ENCODE data around the gene PTGS1. TPM values are rescaled to one million over a fixed set of nuclear protein-coding genes. Genes with fewer than 3 reads are reported as not detected.

PTGS1 gene
- total RNA-seq, 1 donor = 28.3 TPM

DNA sequence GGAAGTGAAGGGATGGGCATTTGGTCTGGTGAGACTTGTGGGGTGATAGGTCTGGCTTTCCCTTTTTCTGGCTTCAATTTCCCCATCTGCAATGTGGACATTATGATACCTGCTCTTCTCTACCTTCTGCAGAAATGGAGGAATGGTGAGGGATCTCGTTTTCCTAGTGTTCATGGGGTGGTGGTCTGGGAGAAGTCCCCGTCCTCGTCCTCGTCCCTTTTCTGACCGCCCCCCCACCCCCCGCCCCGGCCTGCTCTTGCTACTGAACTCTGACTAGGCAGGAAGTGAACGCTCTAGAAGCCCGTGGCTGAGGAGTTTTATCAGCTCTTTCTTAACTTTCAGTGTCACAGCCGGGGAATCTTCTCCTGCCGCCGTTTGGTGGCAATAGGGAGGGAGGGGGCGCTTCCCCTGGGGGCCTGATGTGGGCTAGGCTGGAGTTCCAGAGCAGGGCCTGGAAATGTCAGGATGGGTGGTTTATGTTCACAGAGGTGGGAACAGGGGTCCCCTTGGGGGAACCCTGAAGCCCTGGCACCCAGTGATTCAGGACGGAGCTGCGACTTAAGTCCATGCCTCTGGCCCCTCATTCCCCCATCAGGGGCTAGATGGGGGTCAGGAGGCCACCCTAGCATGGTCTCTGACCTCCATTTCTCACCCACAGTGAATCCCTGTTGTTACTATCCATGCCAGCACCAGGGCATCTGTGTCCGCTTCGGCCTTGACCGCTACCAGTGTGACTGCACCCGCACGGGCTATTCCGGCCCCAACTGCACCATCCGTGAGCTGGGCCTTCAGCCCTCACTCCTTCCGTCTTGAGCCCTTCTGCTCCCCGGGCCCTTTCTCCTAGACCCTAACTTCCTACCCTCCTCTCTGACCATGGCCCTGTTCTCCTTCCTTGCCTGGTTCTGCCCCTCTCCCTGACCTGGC, 6.7 kb downstream of the PTGS1 start:
- H3K4me1 ChIP-seq (ENCODE audit: insufficient read depth, low read length) = peaks cover 15% of the 10 kb centered on the region
- H3K27me3 ChIP-seq (ENCODE audit: insufficient read depth, low read length) = no peaks in the 10 kb centered on the region
- no peak overlapping the region for H3K4me3 ChIP-seq (ENCODE audit: low read length)
- peaks cover 6% of the 10 kb centered on the region for H3K9me3 ChIP-seq (ENCODE audit: low read depth, low read length)

DNA sequence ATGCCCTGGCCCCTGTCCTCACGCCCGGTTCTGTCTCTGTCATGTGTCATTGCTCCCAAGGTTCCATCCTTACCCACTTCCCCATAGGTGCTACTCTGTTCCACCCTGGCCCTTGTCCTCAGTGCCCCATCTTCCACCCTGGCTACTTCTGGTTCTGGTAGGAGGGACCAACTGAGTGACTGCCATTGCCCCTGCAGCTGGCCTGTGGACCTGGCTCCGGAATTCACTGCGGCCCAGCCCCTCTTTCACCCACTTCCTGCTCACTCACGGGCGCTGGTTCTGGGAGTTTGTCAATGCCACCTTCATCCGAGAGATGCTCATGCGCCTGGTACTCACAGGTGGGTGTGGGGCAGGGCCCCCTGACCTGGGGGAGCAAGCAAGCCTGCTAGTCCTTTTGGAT, 7.4 kb downstream of the PTGS1 start:
- Histone ChIP-seq H3K9me3 (ENCODE audit: low read depth, low read length) (peaks cover 6% of the 10 kb centered on the region), H3K4me1 (ENCODE audit: insufficient read depth, low read length) (peaks cover 15% of the 10 kb centered on the region), H3K4me3 (ENCODE audit: low read length) (no peak overlapping the region), H3K27me3 (ENCODE audit: insufficient read depth, low read length) (no peaks in the 10 kb centered on the region)

- Histone ChIP-seq H3K4me3 (ENCODE audit: low read length) (no peak overlapping the region), H3K4me1 (ENCODE audit: insufficient read depth, low read length) (peaks cover 15% of the 10 kb centered on the region), H3K9me3 (ENCODE audit: low read depth, low read length) (peaks cover 6% of the 10 kb centered on the region), H3K27me3 (ENCODE audit: insufficient read depth, low read length) (no peaks in the 10 kb centered on the region)
Observed at GRCh38 chr9:122379340-122379739, 8.5 kb downstream of the PTGS1 start.

GRCh38 chr9:122380293-122380692, 9.5 kb downstream of the PTGS1 start:
- Histone ChIP-seq H3K4me1 (ENCODE audit: insufficient read depth, low read length) (peaks cover 15% of the 10 kb centered on the region), H3K9me3 (ENCODE audit: low read depth, low read length) (peaks cover 6% of the 10 kb centered on the region), H3K4me3 (ENCODE audit: low read length) (no peak overlapping the region), H3K27me3 (ENCODE audit: insufficient read depth, low read length) (no peaks in the 10 kb centered on the region)

DNA sequence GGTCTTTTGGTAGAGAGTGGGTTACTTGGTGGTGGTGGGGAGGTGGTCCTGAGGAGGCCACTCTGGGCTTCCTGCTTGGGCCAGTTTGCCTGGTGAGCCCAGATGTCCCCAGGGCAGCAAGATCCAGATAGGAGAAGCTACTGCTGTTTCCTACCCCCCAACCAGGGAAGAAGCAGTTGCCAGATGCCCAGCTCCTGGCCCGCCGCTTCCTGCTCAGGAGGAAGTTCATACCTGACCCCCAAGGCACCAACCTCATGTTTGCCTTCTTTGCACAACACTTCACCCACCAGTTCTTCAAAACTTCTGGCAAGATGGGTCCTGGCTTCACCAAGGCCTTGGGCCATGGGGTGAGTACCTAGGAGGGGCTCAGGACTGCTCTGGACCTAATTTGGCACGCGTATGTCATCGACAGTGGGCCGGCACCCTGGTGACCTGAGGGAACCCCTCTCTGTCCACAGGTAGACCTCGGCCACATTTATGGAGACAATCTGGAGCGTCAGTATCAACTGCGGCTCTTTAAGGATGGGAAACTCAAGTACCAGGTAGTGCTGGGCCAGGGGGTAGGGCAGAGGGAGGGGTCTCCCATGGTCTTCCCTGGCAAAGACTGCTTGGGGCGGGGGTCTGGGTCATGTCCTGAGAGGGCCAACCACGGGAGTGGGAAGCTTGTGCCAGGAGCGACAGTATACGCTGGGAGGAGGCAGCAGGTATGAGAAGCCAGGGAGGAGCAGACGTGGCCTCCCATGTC, 10.6 kb downstream of the PTGS1 start:
- H3K4me3 ChIP-seq (ENCODE audit: low read length) = no peak overlapping the region
- peaks cover 6% of the 10 kb centered on the region for H3K9me3 ChIP-seq (ENCODE audit: low read depth, low read length)
- H3K27me3 ChIP-seq (ENCODE audit: insufficient read depth, low read length) = no peaks in the 10 kb centered on the region
- peaks cover 8% of the 10 kb centered on the region for H3K4me1 ChIP-seq (ENCODE audit: insufficient read depth, low read length)

DNA sequence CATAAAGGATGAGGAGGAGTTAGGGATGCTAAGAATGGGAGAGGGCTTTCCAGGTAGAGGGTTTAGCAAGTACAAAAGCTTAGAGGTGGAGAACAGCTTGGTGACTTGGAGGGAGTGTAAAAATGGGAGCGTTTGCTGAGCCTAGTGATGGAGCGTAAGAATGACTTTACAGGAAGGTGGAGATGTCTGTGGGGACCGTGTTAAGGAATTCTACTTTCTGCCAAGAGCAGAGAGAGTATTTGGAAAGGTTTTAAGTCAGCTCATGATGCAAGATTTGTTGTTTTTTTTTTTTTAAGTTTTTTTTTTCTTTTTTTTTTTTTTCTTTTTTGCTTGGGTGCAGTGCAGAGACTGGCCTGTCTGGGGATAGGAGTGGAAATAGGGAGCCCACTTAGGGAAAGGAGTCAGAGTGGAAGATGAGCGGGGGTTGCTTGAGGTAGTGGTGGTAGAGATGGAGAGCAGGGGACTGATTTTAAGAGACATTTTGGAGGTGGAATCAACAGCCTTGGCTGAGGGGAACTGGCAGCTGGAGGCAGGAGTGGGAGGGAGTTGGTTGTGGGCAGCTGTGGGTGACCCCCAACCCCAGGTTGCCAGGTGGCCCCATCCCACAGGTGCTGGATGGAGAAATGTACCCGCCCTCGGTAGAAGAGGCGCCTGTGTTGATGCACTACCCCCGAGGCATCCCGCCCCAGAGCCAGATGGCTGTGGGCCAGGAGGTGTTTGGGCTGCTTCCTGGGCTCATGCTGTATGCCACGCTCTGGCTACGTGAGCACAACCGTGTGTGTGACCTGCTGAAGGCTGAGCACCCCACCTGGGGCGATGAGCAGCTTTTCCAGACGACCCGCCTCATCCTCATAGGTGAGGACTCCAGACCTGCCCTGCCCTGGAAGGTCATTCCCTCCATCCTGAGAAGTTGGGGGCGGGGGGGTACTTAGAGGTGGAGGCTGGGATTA, 12.4 kb downstream of the PTGS1 start:
- H3K4me3 ChIP-seq (ENCODE audit: low read length) = no peak overlapping the region
- H3K9me3 ChIP-seq (ENCODE audit: low read depth, low read length) = peaks cover 6% of the 10 kb centered on the region
- H3K27me3 ChIP-seq (ENCODE audit: insufficient read depth, low read length) = no peaks in the 10 kb centered on the region
- no peaks in the 10 kb centered on the region for H3K4me1 ChIP-seq (ENCODE audit: insufficient read depth, low read length)

DNA sequence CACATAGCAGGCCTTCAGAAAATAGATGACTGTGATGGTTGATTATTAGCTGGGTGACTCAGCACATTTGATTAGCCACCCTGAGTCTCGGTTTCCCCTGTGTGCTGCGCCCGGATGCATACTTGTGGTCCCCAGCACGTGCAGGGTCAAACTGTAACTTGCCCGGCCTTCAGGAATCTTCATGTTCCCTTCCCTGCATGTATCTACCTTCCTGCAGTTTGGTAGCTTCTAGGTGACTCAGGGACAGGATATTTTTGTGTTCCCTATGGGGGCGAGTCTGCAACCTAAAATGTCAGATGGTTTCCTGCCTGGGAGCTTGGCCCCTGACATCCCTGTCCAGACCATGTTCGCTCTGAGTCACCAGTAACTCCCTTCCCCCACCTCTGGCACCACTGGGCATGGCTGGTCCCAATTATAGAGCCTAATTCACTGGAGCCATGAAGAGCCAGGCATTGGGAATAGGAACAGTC, 13.2 kb downstream of the PTGS1 start:
- no peaks in the 10 kb centered on the region for H3K4me1 ChIP-seq (ENCODE audit: insufficient read depth, low read length)
- peaks cover 6% of the 10 kb centered on the region for H3K9me3 ChIP-seq (ENCODE audit: low read depth, low read length)
- no peak overlapping the region for H3K4me3 ChIP-seq (ENCODE audit: low read length)
- no peaks in the 10 kb centered on the region for H3K27me3 ChIP-seq (ENCODE audit: insufficient read depth, low read length)

DNA sequence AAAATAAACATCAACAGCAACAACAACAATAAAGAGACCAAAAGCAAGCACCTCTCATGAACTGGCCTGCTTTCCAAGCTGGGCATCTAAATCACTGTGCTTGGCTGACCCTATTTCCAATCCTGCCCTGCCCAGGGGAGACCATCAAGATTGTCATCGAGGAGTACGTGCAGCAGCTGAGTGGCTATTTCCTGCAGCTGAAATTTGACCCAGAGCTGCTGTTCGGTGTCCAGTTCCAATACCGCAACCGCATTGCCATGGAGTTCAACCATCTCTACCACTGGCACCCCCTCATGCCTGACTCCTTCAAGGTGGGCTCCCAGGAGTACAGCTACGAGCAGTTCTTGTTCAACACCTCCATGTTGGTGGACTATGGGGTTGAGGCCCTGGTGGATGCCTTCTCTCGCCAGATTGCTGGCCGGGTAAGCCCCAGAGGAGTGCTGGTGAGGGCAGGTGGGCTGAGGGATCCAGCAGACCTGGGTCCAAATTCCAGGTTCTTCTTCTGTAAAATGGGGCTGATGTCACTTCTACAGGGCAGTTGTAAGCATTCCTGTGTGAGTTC, 15.6 kb downstream of the PTGS1 start:
- no peak overlapping the region for H3K4me3 ChIP-seq (ENCODE audit: low read length)
- no peaks in the 10 kb centered on the region for H3K27me3 ChIP-seq (ENCODE audit: insufficient read depth, low read length)
- peaks cover 12% of the 10 kb centered on the region for H3K4me1 ChIP-seq (ENCODE audit: insufficient read depth, low read length)
- H3K9me3 ChIP-seq (ENCODE audit: low read depth, low read length) = no peaks in the 10 kb centered on the region

DNA sequence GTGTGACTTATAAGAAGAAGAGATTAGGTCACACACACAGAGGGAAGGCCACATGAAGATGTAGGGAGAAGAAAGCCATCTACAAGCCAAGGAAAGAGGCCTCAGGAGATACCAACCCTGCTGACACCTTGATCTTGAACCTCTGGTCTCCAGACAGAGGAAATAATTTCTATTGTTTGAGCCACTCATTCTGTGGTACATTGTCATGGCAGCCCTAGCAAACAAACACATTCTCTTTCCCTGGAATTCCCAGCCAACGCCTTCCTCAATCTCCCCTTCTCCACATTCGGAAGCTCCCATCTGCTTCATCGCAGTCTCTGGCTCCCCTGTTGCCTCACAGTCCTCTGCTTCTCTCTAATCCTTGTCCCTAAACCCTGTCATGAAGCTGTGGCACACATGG, 16.7 kb downstream of the PTGS1 start:
- Histone ChIP-seq H3K4me3 (ENCODE audit: low read length) (no peak overlapping the region), H3K9me3 (ENCODE audit: low read depth, low read length) (no peaks in the 10 kb centered on the region), H3K4me1 (ENCODE audit: insufficient read depth, low read length) (peaks cover 12% of the 10 kb centered on the region), H3K27me3 (ENCODE audit: insufficient read depth, low read length) (no peaks in the 10 kb centered on the region)

DNA sequence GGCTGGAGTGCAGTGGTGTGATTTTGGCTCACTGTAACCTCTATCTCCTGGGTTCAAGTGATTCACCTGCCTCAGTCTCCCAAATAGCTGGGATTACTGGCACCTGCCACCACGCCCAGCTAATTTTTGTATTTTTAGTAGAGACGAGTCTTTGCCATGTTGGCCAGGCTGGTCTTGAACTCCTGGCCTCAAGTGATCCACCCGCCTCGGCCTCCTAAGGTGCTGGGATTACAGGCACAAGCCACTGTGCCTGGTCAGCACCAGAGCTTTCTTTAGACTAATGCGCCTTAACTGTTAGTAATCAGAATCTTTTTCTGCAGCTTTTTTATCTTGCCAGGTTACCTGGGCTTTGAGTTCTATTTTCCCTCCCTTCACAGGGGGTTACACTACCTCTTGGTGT, 18.4 kb downstream of the PTGS1 start:
- no peaks in the 10 kb centered on the region for H3K9me3 ChIP-seq (ENCODE audit: low read depth, low read length)
- peaks cover 12% of the 10 kb centered on the region for H3K4me1 ChIP-seq (ENCODE audit: insufficient read depth, low read length)
- H3K4me3 ChIP-seq (ENCODE audit: low read length) = no peak overlapping the region
- H3K27me3 ChIP-seq (ENCODE audit: insufficient read depth, low read length) = no peaks in the 10 kb centered on the region

DNA sequence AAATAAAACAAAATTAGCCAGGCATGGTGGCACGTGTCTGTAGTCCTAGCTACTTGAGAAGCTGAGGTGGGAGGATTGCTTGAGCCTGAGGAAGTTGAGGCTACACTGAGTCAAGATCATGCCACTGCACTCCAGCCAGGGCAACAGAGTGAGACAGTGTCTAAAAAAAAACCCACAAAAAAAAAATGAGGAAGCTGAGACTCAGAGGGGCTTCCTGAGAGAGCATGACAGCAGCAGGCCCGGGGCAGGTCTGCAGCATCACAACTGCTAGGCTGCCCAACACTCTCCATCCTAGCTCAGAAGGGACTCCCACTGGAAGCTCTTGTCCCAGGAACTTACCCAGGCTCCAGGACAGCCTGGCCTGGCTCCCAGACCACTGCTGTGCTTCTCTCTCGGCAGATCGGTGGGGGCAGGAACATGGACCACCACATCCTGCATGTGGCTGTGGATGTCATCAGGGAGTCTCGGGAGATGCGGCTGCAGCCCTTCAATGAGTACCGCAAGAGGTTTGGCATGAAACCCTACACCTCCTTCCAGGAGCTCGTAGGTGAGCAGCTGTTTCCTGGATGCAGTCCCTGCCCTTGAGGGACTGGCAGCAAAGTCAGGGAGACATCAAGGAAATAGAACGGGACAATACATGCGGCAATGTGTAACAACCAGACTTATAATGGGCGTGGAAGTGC, 19.1 kb downstream of the PTGS1 start:
- peaks cover 12% of the 10 kb centered on the region for H3K4me1 ChIP-seq (ENCODE audit: insufficient read depth, low read length)
- no peaks in the 10 kb centered on the region for H3K9me3 ChIP-seq (ENCODE audit: low read depth, low read length)
- no peaks in the 10 kb centered on the region for H3K27me3 ChIP-seq (ENCODE audit: insufficient read depth, low read length)
- H3K4me3 ChIP-seq (ENCODE audit: low read length) = no peak overlapping the region

GRCh38 chr9:122392284-122392683, 21.5 kb downstream of the PTGS1 start:
- Histone ChIP-seq H3K4me3 (ENCODE audit: low read length) (no peak overlapping the region), H3K9me3 (ENCODE audit: low read depth, low read length) (no peaks in the 10 kb centered on the region), H3K4me1 (ENCODE audit: insufficient read depth, low read length) (peaks cover 12% of the 10 kb centered on the region), H3K27me3 (ENCODE audit: insufficient read depth, low read length) (no peaks in the 10 kb centered on the region)

DNA sequence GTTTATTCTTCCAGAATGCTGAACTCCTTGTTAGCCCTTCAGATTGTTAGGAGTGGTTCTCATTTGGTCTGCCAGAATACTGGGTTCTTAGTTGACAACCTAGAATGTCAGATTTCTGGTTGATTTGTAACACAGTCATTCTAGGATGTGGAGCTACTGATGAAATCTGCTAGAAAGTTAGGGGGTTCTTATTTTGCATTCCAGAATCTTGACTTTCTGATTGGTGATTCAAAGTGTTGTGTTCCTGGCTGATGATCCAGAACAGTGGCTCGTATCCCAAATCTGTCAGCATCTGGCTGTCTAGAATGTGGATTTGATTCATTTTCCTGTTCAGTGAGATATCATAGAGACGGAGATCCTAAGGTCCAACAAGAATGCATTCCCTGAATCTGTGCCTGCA, 21.9 kb downstream of the PTGS1 start:
- Histone ChIP-seq H3K27me3 (ENCODE audit: insufficient read depth, low read length) (no peaks in the 10 kb centered on the region), H3K4me1 (ENCODE audit: insufficient read depth, low read length) (peaks cover 12% of the 10 kb centered on the region), H3K9me3 (ENCODE audit: low read depth, low read length) (no peaks in the 10 kb centered on the region), H3K4me3 (ENCODE audit: low read length) (no peak overlapping the region)
